Esophagus squamous epithelium (tissue), 4 donors: ENCODE measurements around the gene YTHDF2.

Experiments used
- POLR2A ChIP-seq, 4 donors: fragments of 450-650 bp; IDR thresholded peaks; one replicate each; pipeline ENCODE4 v1.6.1; 2017; ENCODE audit warnings: antibody characterized with exemption in 4 of 4, mild to moderate bottlenecking in 4 of 4, moderate library complexity in 3 of 4
- TF ChIP-seq, protein P1 (sequence below), 6 experiments: fragments of 450-650 bp in 4 of 6; fragments of 200-600 bp in 2 of 6; sonication (generic) in 2 of 6; IDR thresholded peaks; one replicate each; pipeline ENCODE4 v1.5.1; 2016 to 2019; ENCODE audit warnings: antibody characterized with exemption in 6 of 6, mild to moderate bottlenecking in 4 of 6, moderate library complexity in 4 of 6

DNA sequence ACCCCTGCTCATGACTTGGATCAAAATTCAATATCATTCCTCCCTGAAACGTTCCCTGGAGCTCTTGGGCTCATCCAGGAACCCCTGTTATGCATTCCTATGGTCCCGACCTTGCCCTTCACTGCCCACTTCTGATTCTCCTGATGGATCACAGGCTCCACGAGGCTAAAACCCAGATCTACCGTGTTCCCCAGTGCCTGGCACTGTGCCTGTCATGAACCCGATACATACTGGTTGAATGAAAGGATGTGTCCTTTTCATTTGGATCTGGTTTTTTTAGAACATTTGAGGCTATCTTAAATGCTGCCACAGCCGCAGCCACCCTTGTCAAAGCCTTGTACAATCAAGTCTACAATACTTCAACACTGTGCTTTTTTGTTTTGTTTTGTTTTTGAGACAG is 53.1 kb downstream of the YTHDF2 start:
- TF ChIP-seq POLR2A (IDR thresholded peaks at IDR 0.05), result no peak
- TF ChIP-seq, protein P1, sequence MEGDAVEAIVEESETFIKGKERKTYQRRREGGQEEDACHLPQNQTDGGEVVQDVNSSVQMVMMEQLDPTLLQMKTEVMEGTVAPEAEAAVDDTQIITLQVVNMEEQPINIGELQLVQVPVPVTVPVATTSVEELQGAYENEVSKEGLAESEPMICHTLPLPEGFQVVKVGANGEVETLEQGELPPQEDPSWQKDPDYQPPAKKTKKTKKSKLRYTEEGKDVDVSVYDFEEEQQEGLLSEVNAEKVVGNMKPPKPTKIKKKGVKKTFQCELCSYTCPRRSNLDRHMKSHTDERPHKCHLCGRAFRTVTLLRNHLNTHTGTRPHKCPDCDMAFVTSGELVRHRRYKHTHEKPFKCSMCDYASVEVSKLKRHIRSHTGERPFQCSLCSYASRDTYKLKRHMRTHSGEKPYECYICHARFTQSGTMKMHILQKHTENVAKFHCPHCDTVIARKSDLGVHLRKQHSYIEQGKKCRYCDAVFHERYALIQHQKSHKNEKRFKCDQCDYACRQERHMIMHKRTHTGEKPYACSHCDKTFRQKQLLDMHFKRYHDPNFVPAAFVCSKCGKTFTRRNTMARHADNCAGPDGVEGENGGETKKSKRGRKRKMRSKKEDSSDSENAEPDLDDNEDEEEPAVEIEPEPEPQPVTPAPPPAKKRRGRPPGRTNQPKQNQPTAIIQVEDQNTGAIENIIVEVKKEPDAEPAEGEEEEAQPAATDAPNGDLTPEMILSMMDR (IDR thresholded peaks at IDR 0.05), result no peak
